OCI-LY3 (cell line): ENCODE results near the gene CCDC154.

Source experiments
- CTCF ChIP-seq: fragments of 200-600, 300-600 bp; sonication (generic); IDR thresholded peaks from 2 replicates; pipeline ENCODE4 v1.5.1; 2014; ENCODE audit warnings: antibody characterized with exemption, low read length, low read depth
- EZH2phosphoT487 ChIP-seq: fragments of 200-600 bp; shearing (Covaris generic); IDR thresholded peaks from 2 replicates; pipeline ENCODE4 v1.6.1; 2018; ENCODE audit warnings: antibody characterized with exemption, mixed run types, low read depth

DNA sequence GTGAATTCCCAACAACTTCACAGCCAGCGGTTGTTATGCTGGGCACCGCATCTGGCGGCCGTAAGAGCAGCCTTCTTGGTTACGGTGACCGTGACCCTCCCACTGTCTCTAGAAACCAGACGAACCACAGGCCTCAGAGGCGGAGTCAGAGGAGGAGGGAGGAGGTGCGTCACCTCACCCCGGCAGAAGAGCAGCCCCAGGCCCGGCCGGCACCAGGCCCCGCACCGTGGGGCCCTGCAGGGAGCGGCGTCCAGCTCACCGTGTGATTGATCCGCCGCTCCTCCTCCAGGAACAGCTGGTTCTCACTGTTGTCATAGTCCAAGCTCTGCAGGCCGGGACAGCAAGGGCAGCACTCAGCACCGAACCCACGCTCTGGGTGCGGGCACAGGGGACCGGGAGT is 16.8 kb upstream of the CCDC154 start:
- TF ChIP-seq CTCF (no peak), EZH2phosphoT487 (no peak)
